Endothelial cell of umbilical vein (primary cell): Measurements from ENCODE around the gene ATP5ME. TPM values are rescaled to one million over a fixed set of nuclear protein-coding genes. Genes with fewer than 3 reads are reported as not detected.

Source experiments
- BruUV-seq: library from RNA; stranded (reverse); fragments of 400-500 nt; replicated peaks from 2 replicates; lab custom pipeline; 2021; lab: Mats Ljungman, UMichigan
- CTCF ChIA-PET: fragments of 300-600, 350-600 bp; sonication (Branson Sonifier 250); formaldehyde crosslinking; loops from one replicate; lab custom pipeline; 2021; ENCODE audit warnings: antibody characterized with exemption, inconsistent platforms; lab: Charles Lee
- POLR2A ChIA-PET: fragments of 300-600, 350-600 bp; sonication (Branson Sonifier 250); formaldehyde crosslinking; loops from one replicate; lab custom pipeline; 2021; ENCODE audit warnings: antibody characterized with exemption, inconsistent platforms; lab: Charles Lee
- DNase-seq: peaks from one replicate; pipeline ENCODE4 v3.0.0-alpha.2; 2011; ENCODE audit warnings: low read depth, low spot score
- FAIRE-seq: peaks from 2 replicates; lab custom pipeline; 2011; peaks lifted over from hg19 to GRCh38; lab: Jason Lieb, UNC
- H2AFZ ChIP-seq: 2 replicates; pipeline ENCODE4 v1.6.0; 2012; ENCODE audit warnings: low read depth, low read length, control low read depth, inconsistent platforms
- H3K27ac ChIP-seq: 2 replicates; pipeline ENCODE4 v1.5.1; 2011; ENCODE audit warnings: low read depth, mild to moderate bottlenecking, control low read depth, low read length, moderate library complexity; ENCODE audit not compliant: insufficient read depth
- H3K27me3 ChIP-seq, 2 experiments: 2 replicates each; pipeline versions ENCODE4 v1.6.0 to v1.6.1; 2011; ENCODE audit warnings: low read length in 2 of 2, mixed read lengths in 1 of 2; ENCODE audit not compliant: control insufficient read depth in 2 of 2, insufficient read depth in 2 of 2
- H3K36me3 ChIP-seq, 2 experiments: 2 replicates in 1 of 2; 3 replicates in 1 of 2; pipeline ENCODE4 v1.5.1; 2011; ENCODE audit warnings: low read length in 2 of 2, mild to moderate bottlenecking in 1 of 2, moderate library complexity in 1 of 2; ENCODE audit not compliant: control insufficient read depth in 2 of 2, insufficient read depth in 2 of 2; ENCODE audit errors: extremely low read depth in 1 of 2
- H3K4me1 ChIP-seq: 3 replicates; pipeline ENCODE4 v1.5.1; 2011; ENCODE audit warnings: mild to moderate bottlenecking, low read length; ENCODE audit not compliant: control insufficient read depth, insufficient read depth; ENCODE audit errors: extremely low read depth
- H3K4me2 ChIP-seq: 2 replicates; pipeline ENCODE4 v1.6.1; 2011; ENCODE audit warnings: low read length, control low read depth, mixed read lengths; ENCODE audit not compliant: insufficient read depth
- H3K4me3 ChIP-seq, 3 experiments: fragments of 200-600 bp in 1 of 3; sonication (generic), shearing (Covaris generic) in 1 of 3; replicated peaks in 1 of 3; 2 replicates each; pipeline ENCODE4 v1.5.1; 2011 to 2016; ENCODE audit warnings: control low read depth in 3 of 3, low read length in 3 of 3, mild to moderate bottlenecking in 2 of 3, inconsistent platforms in 1 of 3, low read depth in 1 of 3, moderate library complexity in 1 of 3; ENCODE audit not compliant: insufficient read depth in 1 of 3
- H3K79me2 ChIP-seq: 2 replicates; pipeline ENCODE4 v1.6.0; 2012; ENCODE audit warnings: low read length, inconsistent platforms; ENCODE audit not compliant: control insufficient read depth, insufficient read depth
- H3K9ac ChIP-seq: replicated peaks from 2 replicates; pipeline ENCODE3; 2011; ENCODE audit warnings: low read length, control low read depth; ENCODE audit not compliant: insufficient read depth; ENCODE audit errors: extremely low read depth
- H3K9me1 ChIP-seq: replicated peaks from 3 replicates; pipeline ENCODE4 v1.6.0; 2011; ENCODE audit warnings: mild to moderate bottlenecking, low read length; ENCODE audit not compliant: control insufficient read depth, insufficient read depth; ENCODE audit errors: extremely low read depth
- H3K9me3 ChIP-seq: replicated peaks from 2 replicates; pipeline ENCODE4 v1.5.1; 2012; ENCODE audit warnings: low read length, inconsistent platforms; ENCODE audit not compliant: control insufficient read depth, insufficient read depth
- H4K20me1 ChIP-seq: replicated peaks from 2 replicates; pipeline ENCODE3; 2011; ENCODE audit warnings: mild to moderate bottlenecking, low read length; ENCODE audit not compliant: control insufficient read depth, insufficient read depth; ENCODE audit errors: extremely low read depth
- CTCF ChIP-seq, 2 donors: IDR thresholded peaks; 1 replicate in 1 of 2; 2 replicates in 1 of 2; pipeline ENCODE4 v1.5.1; 2011; ENCODE audit warnings: low read length in 2 of 2, mild to moderate bottlenecking in 2 of 2, moderate library complexity in 2 of 2, control low read depth in 1 of 2, inconsistent platforms in 1 of 2, low read depth in 1 of 2; ENCODE audit not compliant: insufficient read depth in 1 of 2; ENCODE audit errors: extremely low read depth in 1 of 2
- EZH2 ChIP-seq: IDR thresholded peaks from 2 replicates; pipeline ENCODE4 v1.6.1; 2012; ENCODE audit warnings: borderline replicate concordance, low read depth, mild to moderate bottlenecking, moderate library complexity, low read length, inconsistent platforms; ENCODE audit not compliant: severe bottlenecking
- GATA2 ChIP-seq: IDR thresholded peaks from 2 replicates; pipeline ENCODE4 v1.7.0; 2011; ENCODE audit warnings: low read depth, mild to moderate bottlenecking, moderate library complexity, mixed read lengths, low read length; ENCODE audit not compliant: insufficient read length, insufficient read depth
- JUN ChIP-seq: IDR thresholded peaks from 2 replicates; pipeline ENCODE4 v1.6.1; 2011; ENCODE audit warnings: borderline replicate concordance, low read depth; ENCODE audit not compliant: insufficient read length, insufficient read depth
- MYC ChIP-seq: IDR thresholded peaks from one replicate; pipeline ENCODE4 v1.6.1; 2011; ENCODE audit warnings: mild to moderate bottlenecking, low read depth, low read length
- POLR2A ChIP-seq: IDR thresholded peaks from 2 replicates; pipeline ENCODE4 v1.6.1; 2012; ENCODE audit warnings: low read depth, mild to moderate bottlenecking, control low read depth, low read length
- POLR2AphosphoS5 ChIP-seq: IDR thresholded peaks from 2 replicates; pipeline ENCODE4 v1.6.1; 2012; ENCODE audit warnings: low read depth, mild to moderate bottlenecking, control low read depth, low read length, moderate library complexity; ENCODE audit not compliant: insufficient read depth
- dilution Hi-C: fragments of 300-500 bp; cut with MboI; formaldehyde crosslinking; loops from one replicate; pipeline ENCODE4 v1.15.0; 2019; ENCODE audit warnings: low sequenced_read_pairs; ENCODE audit not compliant: extremely low pct_ligation_motif_present
- intact Hi-C: fragments of 100-400 bp; cut with micrococcal nuclease; formaldehyde crosslinking; loops from one replicate; pipeline ENCODE4 v1.10.0; 2022
- polyA plus RNA-seq, 4 experiments: library from polyadenylated mRNA; depleted of rRNA in 3 of 4; stranded (reverse) in 3 of 4; unstranded in 1 of 4; fragments of >200 nt; gene quantifications; 2 replicates each; pipeline versions ENCODE4 v1.2.1 to v1.2.3, GENCODE V29; 2011 to 2012; ENCODE audit warnings: missing spikeins in 1 of 4
- total RNA-seq: library from RNA; stranded (reverse); gene quantifications from 2 replicates; pipeline ENCODE4 v1.2.3, GENCODE V29; 2021
- TF ChIP-seq, protein P1 (sequence below): IDR thresholded peaks from 2 replicates; pipeline ENCODE4 v1.6.1; 2011; ENCODE audit not compliant: insufficient read depth, insufficient read length

The ATP5ME gene
- total and polyA plus RNA-seq, 2 donors (not counting 3 experiments of a cell fraction or from before 2014, with no cell fraction given), result 303 to 304 TPM

GRCh38 chr4:677431-678293, 3.6 kb upstream of the ATP5ME start:
- no TSS peak for BruUV-seq
- POLR2A ChIA-PET, result no interaction called here
- dilution Hi-C loops, result no loop called here

More at GRCh38 chr4:677431-678293, 3.6 kb upstream of the ATP5ME start:
- CTCF ChIA-PET, result no interaction called here
- no peak for DNase-seq
- Histone ChIP-seq H3K9ac (no peak overlapping the region), H3K79me2 (peaks cover 12% of the 10 kb centered on the region), H3K27ac (no peak overlapping the region), H3K36me3 (no peaks in the 10 kb centered on the region), H4K20me1 (no peaks in the 10 kb centered on the region), H3K4me3 (no peak overlapping the region), H3K27me3 (no peaks in the 10 kb centered on the region), H3K4me2 (no peak overlapping the region), H3K4me1 (peaks cover 16% of the 10 kb centered on the region), H2AFZ (no peak overlapping the region), H3K9me1 (no peaks in the 10 kb centered on the region), H3K9me3 (no peaks in the 10 kb centered on the region)
- FAIRE-seq, result no peak
- no peak for TF ChIP-seq POLR2AphosphoS5
- TF ChIP-seq POLR2A, result no peak
- TF ChIP-seq CTCF (IDR thresholded peaks at IDR 0.05; ENCODE audit: extremely low read depth in 1 of 2, insufficient read depth in 1 of 2, low read depth in 1 of 2, low read length in 2 of 2), result no peak
- TF ChIP-seq JUN, result no peak
- no peak for TF ChIP-seq GATA2
- TF ChIP-seq EZH2, result no peak
- TF ChIP-seq, protein P1, sequence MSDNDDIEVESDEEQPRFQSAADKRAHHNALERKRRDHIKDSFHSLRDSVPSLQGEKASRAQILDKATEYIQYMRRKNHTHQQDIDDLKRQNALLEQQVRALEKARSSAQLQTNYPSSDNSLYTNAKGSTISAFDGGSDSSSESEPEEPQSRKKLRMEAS, result no peak
- no peak for TF ChIP-seq MYC
- intact Hi-C loops, result loop anchor here (10.0 kb wide), 2 partner anchors 203 to 343 kb away; partner anchors contain the start of gene ZNF141
